ENCODE data around the gene ZNF256. TPM values are rescaled to one million over a fixed set of nuclear protein-coding genes. Genes with fewer than 3 reads are reported as not detected.

The ZNF256 gene
- polyA plus RNA-seq, 1 donor from 2014 or later, result 11.0 TPM

GRCh38 chr19:57978586-57979289 lies 31.2 kb upstream of the ZNF256 start:
- no peaks in the 10 kb centered on the region for H3K9me2 ChIP-seq (ENCODE audit: insufficient read depth, low read length)
- no peak overlapping the region for H3K9ac ChIP-seq (ENCODE audit: low read length)
- TF ChIP-seq REST (IDR thresholded peaks at IDR 0.05; ENCODE audit: borderline replicate concordance) (no peak), CTCF (IDR thresholded peaks at IDR 0.05; ENCODE audit: poor library complexity, severe bottlenecking) (no peak), EP300 (conservative IDR thresholded peaks at IDR 0.05; ENCODE audit: poor library complexity, severe bottlenecking) (no peak), POLR2AphosphoS5 (IDR thresholded peaks at IDR 0.05) (no peak), TAF1 (IDR thresholded peaks at IDR 0.05; ENCODE audit: low read depth) (no peak), SMC3 (conservative IDR thresholded peaks at IDR 0.05; ENCODE audit: poor library complexity) (no peak), MXI1 (conservative IDR thresholded peaks at IDR 0.05; ENCODE audit: poor library complexity, severe bottlenecking) (no peak), RAD21 (conservative IDR thresholded peaks at IDR 0.05) (no peak), EZH2 (IDR thresholded peaks at IDR 0.05; ENCODE audit: borderline replicate concordance, insufficient read depth, low read length, poor library complexity, severe bottlenecking) (no peak)
- no peak overlapping the region for H3K27ac ChIP-seq (ENCODE audit: low read length)
- H3K79me2 ChIP-seq (replicated peaks; ENCODE audit: insufficient read depth, low read length), result peaks cover 3% of the 10 kb centered on the region
- H2AFZ ChIP-seq (ENCODE audit: low read depth, low read length), result no peak overlapping the region
- no peak overlapping the region for H3K4me3 ChIP-seq (ENCODE audit: low read length)
- peaks cover 95% of the 10 kb centered on the region for H3K36me3 ChIP-seq (ENCODE audit: insufficient read depth, low read length)
- no peaks in the 10 kb centered on the region for H4K20me1 ChIP-seq (ENCODE audit: insufficient read depth)
- H3K4me2 ChIP-seq (ENCODE audit: low read length), result no peak overlapping the region
- H3F3A ChIP-seq (ENCODE audit: insufficient read depth, low read length, poor library complexity, severe bottlenecking), result no peaks in the 10 kb centered on the region
- H3K27me3 ChIP-seq (ENCODE audit: insufficient read depth, low read depth, low read length), result no peaks in the 10 kb centered on the region
- peaks cover 90% of the 10 kb centered on the region for H3K9me3 ChIP-seq (ENCODE audit: low read length)

- Histone ChIP-seq H3K27ac (ENCODE audit: low read length) (no peak within 1 kb of the TSS), H3K79me2 (replicated peaks; ENCODE audit: insufficient read depth, low read length) (peaks cover 3% of the 10 kb centered on the region), H3K27me3 (ENCODE audit: insufficient read depth, low read depth, low read length) (no peaks in the 10 kb centered on the region), H4K20me1 (ENCODE audit: insufficient read depth) (no peaks in the 10 kb centered on the region), H3K4me2 (ENCODE audit: low read length) (no peak within 1 kb of the TSS), H3K4me3 (ENCODE audit: low read length) (no peak within 1 kb of the TSS), H3K9ac (ENCODE audit: low read length) (no peak within 1 kb of the TSS), H3F3A (ENCODE audit: insufficient read depth, low read length, poor library complexity, severe bottlenecking) (no peaks in the 10 kb centered on the region), H3K9me2 (ENCODE audit: insufficient read depth, low read length) (no peaks in the 10 kb centered on the region), H2AFZ (ENCODE audit: low read depth, low read length) (no peak within 1 kb of the TSS), H3K36me3 (ENCODE audit: insufficient read depth, low read length) (peaks cover 65% of the 10 kb centered on the region), H3K9me3 (ENCODE audit: low read length) (peaks cover 63% of the 10 kb centered on the region)
- no peak for TF ChIP-seq MXI1 (conservative IDR thresholded peaks at IDR 0.05; ENCODE audit: poor library complexity, severe bottlenecking)
- no peak for TF ChIP-seq REST (IDR thresholded peaks at IDR 0.05; ENCODE audit: borderline replicate concordance)
- no peak for TF ChIP-seq POLR2AphosphoS5 (IDR thresholded peaks at IDR 0.05)
- no peak for TF ChIP-seq CTCF (IDR thresholded peaks at IDR 0.05; ENCODE audit: poor library complexity, severe bottlenecking)
- TF ChIP-seq EZH2 (IDR thresholded peaks at IDR 0.05; ENCODE audit: borderline replicate concordance, insufficient read depth, low read length, poor library complexity, severe bottlenecking), result no peak
- no peak for TF ChIP-seq RAD21 (conservative IDR thresholded peaks at IDR 0.05)
- no peak for TF ChIP-seq EP300 (conservative IDR thresholded peaks at IDR 0.05; ENCODE audit: poor library complexity, severe bottlenecking)
- TF ChIP-seq SMC3 (conservative IDR thresholded peaks at IDR 0.05; ENCODE audit: poor library complexity), result no peak
- TF ChIP-seq TAF1 (IDR thresholded peaks at IDR 0.05; ENCODE audit: low read depth), result no peak
Observed at GRCh38 chr19:57974434-57974833, 26.9 kb upstream of the ZNF256 start, which contains the start of gene C19orf18. C19orf18 (minus strand) TSS chr19:57974534; CDS start chr19:57974432, 102 bp downstream.
